GM21423 (cell line): ENCODE measurements around the gene ZNF18.

Source experiments
- ATAC-seq: cut with Tn5 transposase; IDR thresholded peaks from one replicate; pipeline ENCODE4 v1.9.1; 2021; ENCODE audit warnings: mild to moderate bottlenecking, moderate library complexity; ENCODE audit not compliant: unreplicated experiment

ZNF18 gene, protein sequence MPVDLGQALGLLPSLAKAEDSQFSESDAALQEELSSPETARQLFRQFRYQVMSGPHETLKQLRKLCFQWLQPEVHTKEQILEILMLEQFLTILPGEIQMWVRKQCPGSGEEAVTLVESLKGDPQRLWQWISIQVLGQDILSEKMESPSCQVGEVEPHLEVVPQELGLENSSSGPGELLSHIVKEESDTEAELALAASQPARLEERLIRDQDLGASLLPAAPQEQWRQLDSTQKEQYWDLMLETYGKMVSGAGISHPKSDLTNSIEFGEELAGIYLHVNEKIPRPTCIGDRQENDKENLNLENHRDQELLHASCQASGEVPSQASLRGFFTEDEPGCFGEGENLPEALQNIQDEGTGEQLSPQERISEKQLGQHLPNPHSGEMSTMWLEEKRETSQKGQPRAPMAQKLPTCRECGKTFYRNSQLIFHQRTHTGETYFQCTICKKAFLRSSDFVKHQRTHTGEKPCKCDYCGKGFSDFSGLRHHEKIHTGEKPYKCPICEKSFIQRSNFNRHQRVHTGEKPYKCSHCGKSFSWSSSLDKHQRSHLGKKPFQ

DNA sequence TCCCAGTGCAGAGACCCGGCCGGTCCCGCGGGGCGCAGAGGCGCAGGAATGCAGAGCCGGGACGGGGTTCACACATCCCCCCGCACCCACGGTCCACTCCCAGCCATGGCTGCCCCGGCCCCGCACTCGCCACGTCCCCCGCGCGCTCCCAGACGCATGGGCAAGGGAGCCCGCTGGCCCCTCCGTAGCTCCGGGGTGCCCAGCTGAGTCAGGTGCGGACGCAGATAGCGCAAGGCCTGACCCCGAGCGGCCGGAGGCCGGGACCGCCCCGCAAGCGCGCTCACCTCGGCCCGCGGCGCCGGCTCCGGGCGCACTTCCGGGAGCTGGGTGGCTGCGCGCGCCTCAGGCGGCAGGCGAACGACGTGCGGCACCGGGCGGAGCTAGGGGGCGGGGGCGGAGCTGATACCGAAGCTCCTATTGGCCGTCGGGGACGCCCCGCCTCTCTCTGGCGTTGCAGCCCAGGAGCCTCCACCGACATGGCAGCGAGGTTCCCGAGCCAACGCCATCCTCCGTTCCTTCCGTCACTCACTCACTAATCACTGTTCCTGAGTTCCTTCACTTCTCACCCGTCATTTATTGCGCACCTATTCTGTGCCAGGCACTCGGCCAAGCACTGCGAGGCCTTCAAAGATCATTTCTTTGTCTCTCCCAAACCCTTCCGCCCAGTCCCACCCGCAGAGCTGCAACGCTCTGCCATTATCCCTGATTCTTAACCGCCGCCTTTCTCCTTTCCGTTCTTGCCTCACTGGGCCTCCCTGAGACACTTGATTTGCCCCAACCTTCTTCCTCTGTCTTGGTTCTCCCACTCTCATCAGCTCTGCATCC, at the start of gene ZNF18:
Gene ZNF18, minus strand, starts transcription at position 329 of the 825 bp plus-strand sequence. CDS start 4,646 bp downstream, outside the sequence.
- ATAC-seq = peak; percentile 94

DNA sequence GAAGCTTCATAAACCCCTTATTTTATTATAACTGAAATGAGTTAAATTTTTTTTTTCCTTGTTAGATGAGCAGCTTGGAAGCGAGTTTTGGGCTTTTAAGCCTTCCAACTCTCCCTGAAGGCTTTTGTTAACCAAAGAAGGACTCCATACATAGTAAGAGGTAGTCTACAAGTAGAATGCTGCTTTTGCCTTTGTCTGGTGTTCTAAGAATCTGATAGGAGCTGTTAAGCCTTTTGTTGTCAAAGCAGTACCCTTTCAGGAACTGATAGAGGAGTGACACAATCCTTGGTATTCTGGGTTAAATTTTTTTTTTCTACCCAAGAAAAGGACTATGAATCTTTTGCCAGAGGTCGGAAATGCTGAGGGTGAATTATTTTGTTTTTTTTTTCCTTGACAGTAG, 49.5 kb upstream of the ZNF18 start:
- ATAC-seq = no peak

DNA sequence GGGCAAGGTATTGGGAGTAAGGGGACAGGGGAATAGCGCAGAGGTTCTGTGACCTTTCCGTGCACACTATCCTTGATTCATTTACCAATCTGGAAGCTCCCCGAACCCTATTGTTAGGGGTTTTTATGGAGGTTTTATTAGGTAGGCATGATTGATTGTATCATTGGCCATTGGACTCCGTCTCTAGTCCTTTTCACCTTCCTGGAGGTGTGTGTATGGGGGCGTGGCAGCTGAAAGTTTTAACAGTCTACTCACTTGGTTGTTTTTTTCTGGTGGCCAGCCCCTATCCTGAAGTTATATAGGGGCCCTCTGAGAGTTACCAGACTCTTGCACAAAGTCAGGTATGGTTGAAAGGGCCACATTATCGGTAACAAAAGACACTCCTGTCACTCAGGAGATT, 46.4 kb upstream of the ZNF18 start:
- no peak for ATAC-seq

DNA sequence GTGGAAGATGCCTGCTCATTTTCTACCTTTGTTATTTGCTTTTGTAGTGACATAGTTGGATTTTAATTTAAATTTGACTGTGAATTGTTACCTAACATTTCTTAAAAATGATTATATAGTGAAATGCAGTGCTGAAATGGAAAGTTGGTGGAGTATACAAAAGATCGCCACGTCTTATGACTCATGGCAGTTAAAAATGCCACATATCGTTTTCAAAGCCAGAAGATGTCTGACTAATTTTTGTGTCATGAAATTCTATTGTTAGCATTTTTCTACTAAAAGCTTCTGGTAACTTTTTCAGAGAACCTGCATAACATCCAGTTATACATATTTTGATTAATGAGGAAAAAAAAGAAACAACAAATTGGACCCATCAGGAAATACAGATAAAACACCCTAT, 44.0 kb upstream of the ZNF18 start:
- no peak for ATAC-seq

DNA sequence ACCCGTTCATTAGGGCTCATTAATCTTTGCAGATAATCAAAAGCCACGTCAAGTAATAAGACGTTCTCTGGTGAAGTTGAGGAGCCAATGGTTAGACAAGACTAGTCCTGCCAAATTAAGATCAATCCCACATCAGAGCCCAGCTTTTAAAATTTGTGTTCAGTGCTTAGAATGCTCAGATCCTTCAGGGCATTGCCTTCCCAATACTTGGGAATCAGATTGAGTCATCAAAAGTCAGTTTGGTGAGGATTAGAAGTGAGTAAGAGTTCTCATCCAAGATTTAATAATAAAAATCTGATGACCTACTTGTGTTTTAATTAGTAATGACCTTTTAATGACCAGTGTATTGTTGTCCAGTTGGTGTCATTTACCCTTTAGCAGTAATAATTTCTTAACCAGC, 43.2 kb upstream of the ZNF18 start:
- ATAC-seq = no peak

DNA sequence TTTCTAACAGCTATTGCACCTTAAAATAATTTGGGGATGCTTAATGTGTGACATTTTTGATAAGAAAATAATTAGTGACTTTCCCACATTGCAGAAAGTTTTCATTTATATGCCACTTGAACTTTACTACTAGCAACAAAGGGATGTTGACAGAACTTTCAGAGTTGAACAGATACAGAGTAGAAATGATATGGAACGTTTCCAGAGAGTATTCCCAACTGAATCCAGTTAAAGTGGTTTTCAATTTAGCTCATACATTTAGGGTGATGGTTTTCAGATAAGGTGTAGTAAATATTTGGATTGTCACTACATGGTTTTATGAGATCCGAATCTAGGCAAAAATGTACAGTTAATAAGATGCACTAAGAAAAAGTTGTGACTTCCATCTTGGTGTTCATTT, 40.7 kb upstream of the ZNF18 start:
- ATAC-seq = no peak

DNA sequence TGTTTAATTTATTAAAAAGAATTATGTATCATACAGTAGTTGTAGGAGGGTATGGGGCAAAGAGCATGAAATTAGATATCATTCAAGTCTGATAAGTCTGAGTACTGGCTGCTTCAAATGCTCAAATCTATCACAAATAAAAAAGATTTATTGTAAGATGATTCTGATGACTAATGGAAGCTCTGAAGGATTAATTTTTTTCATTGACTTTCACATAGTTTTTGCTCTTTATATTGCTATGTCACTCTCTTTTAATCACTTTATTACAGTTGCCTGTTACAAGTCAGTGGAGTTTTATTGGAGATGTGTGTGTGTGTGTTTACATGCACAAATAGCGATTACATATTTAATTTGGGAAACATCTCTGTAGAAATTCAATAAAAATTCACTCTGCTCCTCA, 38.4 kb upstream of the ZNF18 start:
- no peak for ATAC-seq

DNA sequence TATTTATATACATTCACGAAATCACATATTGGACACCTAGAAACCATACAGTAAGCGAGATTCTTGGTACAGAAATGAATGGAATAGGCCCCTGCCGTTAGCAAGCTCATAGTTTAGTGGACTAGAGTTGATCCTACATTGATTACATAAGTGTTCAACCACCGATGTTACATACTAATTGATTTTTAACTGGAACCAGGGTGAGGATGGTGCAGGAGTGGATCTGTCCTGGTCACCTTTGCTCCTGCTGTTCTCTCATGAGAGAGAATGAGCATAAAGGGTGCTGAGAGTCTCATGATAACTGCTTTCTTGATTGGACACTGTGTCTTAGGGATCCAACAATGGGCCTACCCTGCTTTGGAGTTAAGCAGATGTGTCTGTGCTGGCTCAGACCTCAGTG, 37.3 kb upstream of the ZNF18 start:
- ATAC-seq = no peak

DNA sequence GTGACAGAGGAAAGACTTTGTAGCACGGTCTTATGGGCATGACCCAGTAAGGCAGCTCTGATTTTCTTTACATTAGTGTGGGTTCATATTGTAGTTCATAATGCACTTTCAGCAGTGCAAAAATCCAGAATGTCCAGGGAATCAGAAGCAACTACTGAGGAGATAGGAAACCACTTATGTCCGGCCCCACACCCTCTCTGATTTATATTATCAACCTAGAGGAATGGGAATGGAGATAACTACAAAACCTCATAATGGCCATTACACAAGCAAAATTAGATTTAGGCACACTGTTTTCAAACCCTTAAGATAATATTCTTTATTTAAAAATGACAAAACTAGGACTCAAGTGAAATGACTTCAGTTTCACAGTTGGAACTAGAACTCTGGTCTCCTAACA, 31.3 kb upstream of the ZNF18 start:
- ATAC-seq = no peak

DNA sequence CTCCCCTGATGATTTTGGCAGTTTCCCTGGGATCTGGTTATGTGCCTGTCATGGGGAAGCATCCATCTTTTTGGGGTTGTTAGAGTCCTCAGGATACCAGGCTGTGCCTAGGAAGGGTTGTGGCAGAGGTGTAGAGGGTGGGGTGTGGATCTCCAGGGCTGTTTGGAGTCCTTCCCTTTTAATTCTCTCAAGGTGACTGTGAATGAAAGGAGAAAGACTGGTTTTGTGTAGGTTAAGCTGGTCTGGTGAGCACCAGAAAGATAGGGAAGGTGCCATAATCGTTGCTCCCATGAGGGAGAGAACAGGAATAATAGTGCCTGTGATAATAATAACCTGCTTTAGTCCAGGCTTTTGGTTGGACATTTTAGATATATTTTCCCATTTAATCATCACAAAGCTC, 30.4 kb upstream of the ZNF18 start:
- no peak for ATAC-seq

DNA sequence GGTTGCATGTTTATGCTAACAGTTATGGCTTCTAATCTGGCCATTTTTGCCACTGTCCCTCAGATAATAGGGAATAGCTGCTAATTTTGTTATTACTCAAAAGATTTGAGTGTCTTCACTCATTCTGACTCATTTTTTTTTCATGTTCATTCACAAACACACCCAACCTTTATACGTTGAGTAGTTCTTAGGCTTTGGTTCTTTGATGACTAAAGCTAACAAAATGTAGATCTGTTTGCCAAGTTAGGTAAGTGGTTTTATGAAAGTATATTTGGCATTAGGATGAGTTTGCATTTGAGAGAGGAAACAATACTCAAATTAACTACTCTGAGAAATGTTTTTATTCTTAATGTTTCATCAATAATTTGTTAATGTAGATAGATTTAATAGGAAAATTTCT, 27.1 kb upstream of the ZNF18 start:
- no peak for ATAC-seq

DNA sequence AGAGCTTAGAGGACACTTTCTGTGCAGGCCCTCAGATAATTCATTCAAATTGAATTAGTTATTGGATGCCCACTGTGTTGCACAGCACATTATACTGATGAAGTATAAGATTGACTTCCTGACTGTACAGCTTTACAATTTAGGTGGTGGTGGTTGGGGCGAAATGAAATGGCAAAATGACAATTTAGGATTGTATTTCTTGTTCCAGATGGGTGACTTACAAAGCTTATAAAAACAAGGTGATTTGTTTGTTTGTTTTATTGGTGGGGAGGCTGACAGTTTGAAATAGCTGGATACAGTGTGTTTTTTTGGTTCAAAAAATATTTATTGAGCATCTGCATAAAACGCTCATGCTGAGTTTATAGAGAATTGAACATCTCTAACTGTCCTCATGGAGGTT, 25.0 kb upstream of the ZNF18 start:
- ATAC-seq = no peak

DNA sequence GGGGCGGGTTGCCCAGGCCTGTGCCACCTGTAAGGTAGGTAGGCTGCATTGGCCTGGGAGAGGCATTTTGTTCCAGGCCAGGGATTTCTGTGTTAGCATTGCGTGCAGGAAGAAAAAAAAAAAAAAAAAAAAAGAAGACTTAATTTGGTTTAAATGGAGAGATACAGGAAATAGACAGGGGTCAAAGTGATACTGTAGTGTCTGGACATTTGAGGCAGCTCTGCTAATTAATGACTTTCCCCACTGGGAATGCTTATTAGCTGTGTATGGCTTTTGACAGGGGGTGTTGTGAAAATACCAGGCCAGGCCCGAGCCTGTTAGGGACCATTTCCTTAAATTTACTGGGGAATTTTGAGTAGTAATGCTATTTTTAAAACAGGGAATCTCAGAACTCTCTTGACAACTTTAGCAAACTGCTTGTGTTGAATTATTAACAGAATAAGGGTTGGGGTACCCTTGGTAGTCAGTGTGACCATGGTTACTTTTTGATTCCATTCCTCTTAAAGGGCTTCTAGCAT, 24.4 kb upstream of the ZNF18 start:
- no peak for ATAC-seq

DNA sequence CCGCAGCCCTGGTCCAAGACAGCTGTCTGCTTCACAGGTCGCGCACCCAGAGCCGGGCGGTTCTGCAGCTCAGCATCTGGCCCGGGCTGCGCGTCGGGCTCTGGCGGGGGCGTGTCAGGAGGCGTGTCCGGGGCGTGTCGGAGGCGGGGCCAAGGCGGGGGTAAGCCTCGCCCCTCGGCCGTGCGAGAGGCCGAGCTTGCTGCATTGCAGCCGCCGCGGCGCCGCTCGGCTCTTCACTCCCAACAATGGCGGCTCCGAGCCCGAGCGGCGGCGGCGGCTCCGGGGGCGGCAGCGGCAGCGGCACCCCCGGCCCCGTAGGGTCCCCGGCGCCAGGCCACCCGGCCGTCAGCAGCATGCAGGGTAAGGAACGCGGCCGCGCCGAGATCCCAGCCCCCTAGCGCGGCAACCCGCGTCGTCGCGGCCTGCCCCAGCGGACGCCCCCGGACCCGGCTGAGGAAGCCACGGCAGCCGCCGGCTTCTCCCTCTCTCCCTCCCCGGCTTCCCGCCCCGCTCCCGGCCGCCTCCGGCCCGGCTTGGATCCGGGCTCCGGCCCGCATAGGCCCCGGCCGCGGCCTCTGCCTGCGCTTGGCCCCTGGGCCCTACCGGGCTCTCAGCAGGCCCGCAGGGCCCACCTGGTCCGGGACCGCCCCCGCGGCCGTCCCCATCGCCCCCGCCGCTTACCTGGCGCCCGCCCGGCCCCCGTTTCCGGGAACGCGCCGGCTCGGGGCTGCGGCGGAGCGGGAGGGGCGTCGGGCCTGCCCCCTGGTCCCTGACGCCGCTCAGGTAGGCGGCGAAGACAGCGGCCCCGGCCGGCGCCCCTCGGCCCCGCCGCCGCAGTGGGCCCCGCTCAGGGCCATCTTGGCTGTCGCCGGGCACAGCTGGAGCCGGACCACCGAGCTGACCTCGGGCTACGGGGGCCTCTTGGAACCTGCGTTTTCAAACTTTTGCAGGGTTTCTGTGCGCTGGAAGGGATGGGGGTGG, 23.7 kb upstream of the ZNF18 start, which contains the start of gene MAP2K4:
Gene MAP2K4, plus strand, starts transcription at position 236 of the 981 bp plus-strand sequence. Its CDS starts 10 bp downstream, at position 246.
- ATAC-seq = peak; percentile 94

DNA sequence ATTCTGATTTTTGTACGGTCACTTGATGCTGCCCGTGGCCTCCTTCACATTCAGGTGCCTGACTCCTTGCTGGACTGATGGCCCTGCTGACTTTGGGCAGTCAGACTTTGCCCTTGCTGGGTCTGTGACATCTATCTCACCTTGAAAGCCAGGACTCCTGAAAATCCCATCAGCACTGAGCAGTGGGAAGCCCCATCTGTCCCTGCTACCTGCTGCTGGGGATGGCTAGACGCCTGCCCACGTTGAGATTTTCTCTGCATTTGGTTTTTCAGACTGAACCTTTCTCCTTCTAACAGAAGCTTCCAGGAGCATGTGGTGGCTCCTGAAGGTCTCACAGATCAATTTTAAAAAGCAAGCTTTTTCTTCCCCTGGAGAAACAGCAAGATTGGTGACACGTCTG, 10.2 kb upstream of the ZNF18 start:
- ATAC-seq = no peak

DNA sequence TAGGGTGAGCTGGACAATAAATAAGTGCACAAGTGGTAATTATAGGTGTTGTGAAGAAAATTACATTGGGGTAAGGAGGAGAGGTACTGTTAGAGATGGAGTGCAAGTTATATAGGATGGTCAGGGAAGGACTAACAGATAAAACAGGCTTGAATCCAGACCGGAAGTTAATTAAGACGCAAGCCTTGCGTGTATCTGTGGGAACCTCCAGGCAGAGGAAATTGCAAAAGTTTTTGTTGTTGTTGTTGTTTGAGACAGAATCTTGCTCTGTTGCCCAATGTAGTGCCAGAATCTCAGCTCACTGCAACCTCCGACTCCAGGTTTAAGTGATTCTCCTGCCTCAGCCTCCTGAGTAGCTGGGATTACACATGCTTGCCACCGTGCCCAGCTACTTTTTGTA, 2.4 kb upstream of the ZNF18 start:
- ATAC-seq = no peak

DNA sequence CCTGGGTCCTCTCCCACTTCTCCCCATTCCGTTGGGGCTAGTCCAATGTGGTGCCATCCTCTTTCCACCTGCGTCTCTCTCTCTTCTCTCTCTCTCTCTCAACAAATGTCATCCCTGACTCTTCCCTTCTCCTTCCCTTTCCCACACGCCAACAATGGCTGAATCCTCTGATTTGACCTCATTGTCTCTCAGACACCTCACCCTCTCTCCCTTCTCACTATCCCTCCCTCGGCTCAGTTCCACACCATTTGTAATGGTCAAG, 628 bp upstream of the ZNF18 start:
- no peak for ATAC-seq

DNA sequence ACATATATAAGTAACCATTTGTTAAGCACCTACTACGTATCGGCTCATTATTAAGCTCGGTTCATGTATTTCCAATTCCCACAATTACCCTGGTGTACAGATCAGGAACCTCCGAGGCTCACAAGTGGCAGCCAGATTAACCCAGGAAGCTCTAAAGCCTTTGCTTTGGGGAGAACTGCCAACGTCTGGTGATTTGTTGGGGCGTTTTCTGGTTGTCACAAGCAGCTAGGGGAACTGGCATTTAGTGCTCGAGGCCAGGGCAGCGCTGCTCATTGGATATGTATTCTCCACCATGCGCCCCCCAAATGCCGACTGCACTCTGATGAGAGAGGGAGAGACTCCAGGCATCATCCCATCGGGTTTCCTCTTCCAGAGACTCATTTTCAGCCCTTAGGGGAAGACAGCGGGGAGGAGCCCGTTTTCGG, 541 bp downstream of the ZNF18 start:
- peak; percentile 37 for ATAC-seq

DNA sequence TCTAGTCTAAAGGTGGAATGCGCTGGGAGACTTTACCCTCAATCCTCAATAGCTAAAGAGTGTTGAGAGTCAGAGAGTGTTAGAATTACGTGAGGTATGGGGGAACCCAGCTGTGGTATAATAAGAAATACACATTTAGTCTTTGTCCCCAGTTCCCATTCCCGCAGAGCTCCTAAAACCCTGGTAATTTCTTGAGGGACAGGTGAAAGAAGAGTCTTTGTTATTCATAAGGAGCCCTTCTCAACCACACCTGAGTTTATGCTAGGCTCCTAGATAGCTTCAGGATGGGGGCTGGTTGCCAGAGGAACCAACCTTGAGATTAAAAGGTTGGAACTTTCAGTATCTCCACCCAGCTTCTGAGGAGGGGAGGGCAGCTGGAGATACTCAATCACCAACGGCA, 5.8 kb downstream of the ZNF18 start:
- ATAC-seq = no peak

DNA sequence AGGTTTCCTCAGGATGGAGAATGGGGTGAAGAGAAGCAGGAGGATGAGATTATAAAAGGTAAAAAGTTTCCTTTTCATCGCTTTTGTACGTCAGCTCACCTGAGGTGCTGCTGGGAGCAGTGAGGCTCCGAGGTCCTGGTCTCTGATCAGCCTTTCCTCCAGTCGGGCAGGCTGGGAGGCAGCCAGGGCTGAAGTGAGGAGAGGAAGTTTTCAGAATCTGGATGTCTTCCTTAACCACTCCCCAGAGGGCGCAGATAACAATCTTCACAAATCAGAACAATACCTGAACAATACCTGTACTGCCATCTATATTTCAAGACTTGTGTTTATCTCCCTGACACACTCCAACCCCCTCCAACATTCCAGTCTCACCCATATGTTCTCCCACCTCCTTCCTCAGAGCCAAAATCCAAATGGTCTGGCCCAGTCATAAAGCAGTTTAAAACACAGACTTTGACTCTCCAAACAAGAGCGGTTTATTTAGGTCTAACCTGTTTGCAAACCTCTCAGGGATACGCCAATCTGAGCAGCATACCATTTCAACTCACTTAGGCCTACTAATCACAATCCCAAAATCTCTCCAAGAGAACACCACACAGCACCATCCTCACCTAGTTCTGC, 6.8 kb downstream of the ZNF18 start:
- no peak for ATAC-seq
